ENCODE data around the gene AXL.

The AXL gene

GRCh38 chr19:41214161-41214560 is 4.9 kb upstream of the AXL start:
- Histone ChIP-seq H3K79me2 (ENCODE audit: low read length) (no peaks in the 10 kb centered on the region), H3K9ac (ENCODE audit: low read length) (no peak overlapping the region), H3K4me3 (ENCODE audit: low read length) (no peak overlapping the region), H3K9me3 (ENCODE audit: insufficient read depth, low read length) (no peaks in the 10 kb centered on the region), H2AFZ (ENCODE audit: low read depth, low read length) (no peak overlapping the region), H3K27ac (ENCODE audit: low read length) (no peak overlapping the region), H3K4me2 (ENCODE audit: low read length) (no peak overlapping the region), H3K27me3 (ENCODE audit: low read depth, low read length) (no peaks in the 10 kb centered on the region; the same call in 1 of the 2 replicates), H4K20me1 (ENCODE audit: insufficient read depth, low read length) (no peaks in the 10 kb centered on the region), H3K4me1 (ENCODE audit: low read length) (no peaks in the 10 kb centered on the region), H3K36me3 (replicated peaks; ENCODE audit: low read depth, low read length) (no peaks in the 10 kb centered on the region)
- TF ChIP-seq CTCF (IDR thresholded peaks at IDR 0.05; ENCODE audit: low read depth, low read length): no peak
- TF ChIP-seq EZH2phosphoT487 (IDR thresholded peaks at IDR 0.05; ENCODE audit: low read depth): no peak

GRCh38 chr19:41217741-41218140 is 1.3 kb upstream of the AXL start:
- no peak overlapping the region for H3K9ac ChIP-seq (ENCODE audit: low read length)
- H3K4me3 ChIP-seq (ENCODE audit: low read length): no peak overlapping the region
- no peak overlapping the region for H3K27ac ChIP-seq (ENCODE audit: low read length)
- H3K27me3 ChIP-seq (ENCODE audit: low read depth, low read length): peaks cover 17% of the 10 kb centered on the region
- TF ChIP-seq CTCF (IDR thresholded peaks at IDR 0.05; ENCODE audit: low read depth, low read length) (no peak), EZH2phosphoT487 (IDR thresholded peaks at IDR 0.05; ENCODE audit: low read depth) (no peak)
- H3K9me3 ChIP-seq (ENCODE audit: insufficient read depth, low read length): no peaks in the 10 kb centered on the region
- no peak overlapping the region for H3K4me2 ChIP-seq (ENCODE audit: low read length)
- H3K4me1 ChIP-seq (ENCODE audit: low read length): no peaks in the 10 kb centered on the region
- H2AFZ ChIP-seq (ENCODE audit: low read depth, low read length): no peak overlapping the region
- H4K20me1 ChIP-seq (ENCODE audit: insufficient read depth, low read length): no peaks in the 10 kb centered on the region
- no peaks in the 10 kb centered on the region for H3K79me2 ChIP-seq (ENCODE audit: low read length)
- no peaks in the 10 kb centered on the region for H3K36me3 ChIP-seq (replicated peaks; ENCODE audit: low read depth, low read length)

GRCh38 chr19:41218249-41218614 is 791 bp upstream of the AXL start:
- TF ChIP-seq CTCF (IDR thresholded peaks at IDR 0.05; ENCODE audit: low read depth, low read length): no peak
- TF ChIP-seq EZH2phosphoT487 (IDR thresholded peaks at IDR 0.05; ENCODE audit: low read depth): no peak
- no peaks in the 10 kb centered on the region for H4K20me1 ChIP-seq (ENCODE audit: insufficient read depth, low read length)
- no peak overlapping the region for H3K4me3 ChIP-seq (ENCODE audit: low read length)
- no peak overlapping the region for H3K9ac ChIP-seq (ENCODE audit: low read length)
- no peaks in the 10 kb centered on the region for H3K4me1 ChIP-seq (ENCODE audit: low read length)
- H3K9me3 ChIP-seq (ENCODE audit: insufficient read depth, low read length): no peaks in the 10 kb centered on the region
- no peak overlapping the region for H3K27ac ChIP-seq (ENCODE audit: low read length)
- H3K79me2 ChIP-seq (ENCODE audit: low read length): no peaks in the 10 kb centered on the region
- no peak overlapping the region for H2AFZ ChIP-seq (ENCODE audit: low read depth, low read length)
- H3K36me3 ChIP-seq (replicated peaks; ENCODE audit: low read depth, low read length): no peaks in the 10 kb centered on the region
- peaks cover 17% of the 10 kb centered on the region for H3K27me3 ChIP-seq (ENCODE audit: low read depth, low read length)
- H3K4me2 ChIP-seq (ENCODE audit: low read length): no peak overlapping the region

GRCh38 chr19:41219924-41220567 is 1.0 kb downstream of the AXL start:
- H3K4me2 ChIP-seq (ENCODE audit: low read length): no peak overlapping the region
- no peak overlapping the region for H3K4me3 ChIP-seq (ENCODE audit: low read length)
- H3K36me3 ChIP-seq (replicated peaks; ENCODE audit: low read depth, low read length): no peaks in the 10 kb centered on the region
- no peak overlapping the region for H3K9ac ChIP-seq (ENCODE audit: low read length)
- no peak overlapping the region for H2AFZ ChIP-seq (ENCODE audit: low read depth, low read length)
- no peak overlapping the region for H3K27ac ChIP-seq (ENCODE audit: low read length)
- no peaks in the 10 kb centered on the region for H3K4me1 ChIP-seq (ENCODE audit: low read length)
- H3K27me3 ChIP-seq (ENCODE audit: low read depth, low read length): peaks cover 17% of the 10 kb centered on the region
- no peaks in the 10 kb centered on the region for H3K9me3 ChIP-seq (ENCODE audit: insufficient read depth, low read length)
- H4K20me1 ChIP-seq (ENCODE audit: insufficient read depth, low read length): no peaks in the 10 kb centered on the region
- H3K79me2 ChIP-seq (ENCODE audit: low read length): no peaks in the 10 kb centered on the region
- no peak for TF ChIP-seq CTCF (IDR thresholded peaks at IDR 0.05; ENCODE audit: low read depth, low read length)
- no peak for TF ChIP-seq EZH2phosphoT487 (IDR thresholded peaks at IDR 0.05; ENCODE audit: low read depth)

All from OCI-LY3 (cell line).